ENCODE measurements around the gene GLRA1.

- TF ChIP-seq, protein P1, sequence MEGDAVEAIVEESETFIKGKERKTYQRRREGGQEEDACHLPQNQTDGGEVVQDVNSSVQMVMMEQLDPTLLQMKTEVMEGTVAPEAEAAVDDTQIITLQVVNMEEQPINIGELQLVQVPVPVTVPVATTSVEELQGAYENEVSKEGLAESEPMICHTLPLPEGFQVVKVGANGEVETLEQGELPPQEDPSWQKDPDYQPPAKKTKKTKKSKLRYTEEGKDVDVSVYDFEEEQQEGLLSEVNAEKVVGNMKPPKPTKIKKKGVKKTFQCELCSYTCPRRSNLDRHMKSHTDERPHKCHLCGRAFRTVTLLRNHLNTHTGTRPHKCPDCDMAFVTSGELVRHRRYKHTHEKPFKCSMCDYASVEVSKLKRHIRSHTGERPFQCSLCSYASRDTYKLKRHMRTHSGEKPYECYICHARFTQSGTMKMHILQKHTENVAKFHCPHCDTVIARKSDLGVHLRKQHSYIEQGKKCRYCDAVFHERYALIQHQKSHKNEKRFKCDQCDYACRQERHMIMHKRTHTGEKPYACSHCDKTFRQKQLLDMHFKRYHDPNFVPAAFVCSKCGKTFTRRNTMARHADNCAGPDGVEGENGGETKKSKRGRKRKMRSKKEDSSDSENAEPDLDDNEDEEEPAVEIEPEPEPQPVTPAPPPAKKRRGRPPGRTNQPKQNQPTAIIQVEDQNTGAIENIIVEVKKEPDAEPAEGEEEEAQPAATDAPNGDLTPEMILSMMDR (IDR thresholded peaks at IDR 0.05): no peak
- no peak for TF ChIP-seq POLR2A (IDR thresholded peaks at IDR 0.05)
- no peak for TF ChIP-seq POLR2AphosphoS5 (IDR thresholded peaks at IDR 0.05)
Observed at GRCh38 chr5:151949701-151950308, 25.2 kb upstream of the GLRA1 start.
